H9 (cell line): ENCODE results near the gene TTLL1. TPM values are rescaled to one million over a fixed set of nuclear protein-coding genes. Genes with fewer than 3 reads are reported as not detected.

Experiments used
- DNase-seq: peaks from one replicate; pipeline ENCODE4 v3.0.0-alpha.2; 2017
- H2AFZ ChIP-seq: one replicate; pipeline ENCODE4 v1.6.1; 2013; ENCODE audit warnings: mild to moderate bottlenecking, low read length, control low read depth, moderate library complexity
- H2AK5ac ChIP-seq: 2 replicates; pipeline ENCODE4 v1.6.1; 2013; ENCODE audit warnings: low read length, control low read depth, mixed read lengths; ENCODE audit not compliant: insufficient read length
- H2BK120ac ChIP-seq: one replicate; pipeline ENCODE4 v1.6.1; 2013; ENCODE audit warnings: low read depth, mild to moderate bottlenecking, low read length, control low read depth, inconsistent platforms; ENCODE audit not compliant: poor library complexity, severe bottlenecking
- H2BK12ac ChIP-seq: 2 replicates; pipeline ENCODE4 v1.6.1; 2013; ENCODE audit warnings: low read length, control low read depth, mixed read lengths, low read depth; ENCODE audit not compliant: insufficient read length
- H2BK15ac ChIP-seq: 2 replicates; pipeline ENCODE4 v1.6.1; 2013; ENCODE audit warnings: low read depth, low read length, control low read depth
- H2BK20ac ChIP-seq: one replicate; pipeline ENCODE4 v1.6.1; 2013; ENCODE audit warnings: low read depth, mild to moderate bottlenecking, low read length, control low read depth, inconsistent platforms; ENCODE audit not compliant: poor library complexity, severe bottlenecking
- H2BK5ac ChIP-seq: 2 replicates; pipeline ENCODE4 v1.6.1; 2013; ENCODE audit warnings: low read length, control low read depth, mixed read lengths; ENCODE audit not compliant: insufficient read length
- H3K14ac ChIP-seq: 2 replicates; pipeline ENCODE4 v1.6.1; 2013; ENCODE audit warnings: low read length, control low read depth; ENCODE audit not compliant: insufficient read depth
- H3K18ac ChIP-seq: 2 replicates; pipeline ENCODE4 v1.6.1; 2013; ENCODE audit warnings: low read depth, mild to moderate bottlenecking, mixed read lengths, low read length, control low read depth; ENCODE audit not compliant: insufficient read length
- H3K23ac ChIP-seq: 2 replicates; pipeline ENCODE4 v1.6.1; 2013; ENCODE audit warnings: low read length, control low read depth, mixed read lengths, low read depth; ENCODE audit not compliant: insufficient read length
- H3K23me2 ChIP-seq: 2 replicates; pipeline ENCODE4 v1.6.1; 2013; ENCODE audit warnings: low read depth, mild to moderate bottlenecking, mixed read lengths, low read length, control low read depth; ENCODE audit not compliant: insufficient read length, poor library complexity, severe bottlenecking
- H3K27ac ChIP-seq: 2 replicates; pipeline ENCODE4 v1.5.1; 2013; ENCODE audit warnings: low read length, control low read depth, mixed read lengths, low read depth; ENCODE audit not compliant: insufficient read length
- H3K27me3 ChIP-seq: 2 replicates; pipeline ENCODE4 v1.6.1; 2013; ENCODE audit warnings: low read length, control low read depth, inconsistent platforms; ENCODE audit not compliant: insufficient read depth
- H3K4ac ChIP-seq: 2 replicates; pipeline ENCODE4 v1.6.1; 2013; ENCODE audit warnings: low read depth, mild to moderate bottlenecking, control low read depth, inconsistent platforms, low read length, moderate library complexity
- H3K4me1 ChIP-seq: 2 replicates; pipeline ENCODE4 v1.6.1; 2013; ENCODE audit warnings: low read length, control low read depth, inconsistent platforms; ENCODE audit not compliant: insufficient read depth
- H3K4me2 ChIP-seq: 2 replicates; pipeline ENCODE4 v1.6.1; 2013; ENCODE audit warnings: low read length, control low read depth, mixed read lengths; ENCODE audit not compliant: insufficient read length, insufficient read depth
- H3K56ac ChIP-seq: 2 replicates; pipeline ENCODE4 v1.6.1; 2013; ENCODE audit warnings: low read depth, mild to moderate bottlenecking, mixed read lengths, low read length, control low read depth; ENCODE audit not compliant: insufficient read length
- H3K79me1 ChIP-seq: 2 replicates; pipeline ENCODE4 v1.6.1; 2013; ENCODE audit warnings: low read depth, mild to moderate bottlenecking, moderate library complexity, low read length, control low read depth, inconsistent platforms; ENCODE audit not compliant: insufficient read depth, poor library complexity, severe bottlenecking
- H3K79me2 ChIP-seq: 2 replicates; pipeline ENCODE4 v1.6.1; 2013; ENCODE audit warnings: low read length, control low read depth, inconsistent platforms; ENCODE audit not compliant: insufficient read depth
- H3K9ac ChIP-seq: 2 replicates; pipeline ENCODE4 v1.6.1; 2013; ENCODE audit warnings: low read length, control low read depth, mixed read lengths; ENCODE audit not compliant: insufficient read length; ENCODE audit errors: extremely low read depth
- H3K9me3 ChIP-seq: one replicate; pipeline ENCODE4 v1.6.1; 2013; ENCODE audit warnings: low read depth, low read length, inconsistent platforms; ENCODE audit not compliant: control insufficient read depth
- H3T11ph ChIP-seq: one replicate; pipeline ENCODE4 v1.6.1; 2013; ENCODE audit warnings: mild to moderate bottlenecking, low read length, control low read depth, inconsistent platforms
- H4K20me1 ChIP-seq: one replicate; pipeline ENCODE4 v1.6.1; 2013; ENCODE audit not compliant: control insufficient read depth, insufficient read length, insufficient read depth
- H4K5ac ChIP-seq: 2 replicates; pipeline ENCODE4 v1.6.1; 2013; ENCODE audit warnings: low read depth, mild to moderate bottlenecking, mixed read lengths, low read length, control low read depth; ENCODE audit not compliant: insufficient read length
- H4K8ac ChIP-seq: replicated peaks from 2 replicates; pipeline ENCODE4 v1.6.1; 2013; ENCODE audit warnings: low read length, control low read depth, mixed read lengths, low read depth; ENCODE audit not compliant: insufficient read length
- H4K91ac ChIP-seq: 2 replicates; pipeline ENCODE4 v1.6.1; 2013; ENCODE audit warnings: low read depth, mild to moderate bottlenecking, moderate library complexity, mixed read lengths, low read length, control low read depth; ENCODE audit not compliant: insufficient read length
- H3K27ac Mint-ChIP-seq, 3 experiments: 2 replicates in 2 of 3; 3 replicates in 1 of 3; pipeline ENCODE4 v1.8.0; 2020 to 2021; ENCODE audit warnings: mixed read lengths in 3 of 3, mild to moderate bottlenecking in 1 of 3, moderate library complexity in 1 of 3
- H3K27me3 Mint-ChIP-seq: 2 replicates; pipeline ENCODE4 v1.8.0; 2021; ENCODE audit warnings: low read depth, mild to moderate bottlenecking, moderate library complexity, mixed read lengths
- H3K36me3 Mint-ChIP-seq, 3 experiments: 2 replicates in 2 of 3; 3 replicates in 1 of 3; pipeline ENCODE4 v1.8.0; 2020 to 2021; ENCODE audit warnings: low read depth in 3 of 3, mixed read lengths in 3 of 3; ENCODE audit not compliant: insufficient read depth in 1 of 3
- H3K4me1 Mint-ChIP-seq, 2 experiments: 2 replicates each; pipeline ENCODE4 v1.8.0; 2020; ENCODE audit warnings: mixed read lengths in 2 of 2
- H3K4me3 Mint-ChIP-seq, 2 experiments: 2 replicates in 1 of 2; 3 replicates in 1 of 2; pipeline ENCODE4 v1.8.0; 2020 to 2021; ENCODE audit warnings: mild to moderate bottlenecking in 2 of 2, mixed read lengths in 2 of 2, moderate library complexity in 1 of 2
- H3K9me3 Mint-ChIP-seq, 2 experiments: 2 replicates in 1 of 2; 3 replicates in 1 of 2; pipeline ENCODE4 v1.8.0; 2020; ENCODE audit warnings: mild to moderate bottlenecking in 2 of 2, mixed read lengths in 2 of 2, moderate library complexity in 1 of 2
- CTCF ChIP-seq: fragments of 200-600 bp; sonication (generic); conservative IDR thresholded peaks from 3 replicates; pipeline ENCODE4 v1.8.0; 2021; ENCODE audit warnings: antibody characterized with exemption, mild to moderate bottlenecking
- WGBS: extraction: QIAGEN DNeasy Blood & Tissue Kit; methylation state at CpG from one replicate; pipeline ENCODE4 v1.1.7; 2013; ENCODE audit warnings: missing lambda C conversion rate, low lambda C conversion rate, mixed read lengths; ENCODE audit not compliant: insufficient read length; ENCODE audit errors: extremely low coverage; 5-methylcytosine and 5-hydroxymethylcytosine counted together
- total RNA-seq: library from RNA; stranded (reverse); gene quantifications from 2 replicates; pipeline ENCODE4 v1.2.1, GENCODE V29; 2021

The TTLL1 gene
- total RNA-seq, 1 experiment from 2014 or later, result 4.1 TPM

GRCh38 chr22:42992092-42992491 lies 97.1 kb downstream of the TTLL1 start:
- no peak overlapping the region for H2BK12ac ChIP-seq
- no peak overlapping the region for H2BK120ac ChIP-seq
- no peak overlapping the region for H2BK20ac ChIP-seq
- H3K18ac ChIP-seq, result no peak overlapping the region
- H4K20me1 ChIP-seq, result no peaks in the 10 kb centered on the region
- H3T11ph ChIP-seq, result no peak overlapping the region
- H3K4me1 Mint-ChIP-seq, result peaks cover 24 to 30% of the 10 kb centered on the region in 2 experiments
- peaks cover 9% of the 10 kb centered on the region for H3K4me1 ChIP-seq
- H3K23ac ChIP-seq, result no peak overlapping the region
- no peak overlapping the region for H3K4ac ChIP-seq
- no peak overlapping the region for H2BK5ac ChIP-seq
- H3K27me3 ChIP-seq, result no peaks in the 10 kb centered on the region
- no peak overlapping the region for H3K27ac Mint-ChIP-seq
- H4K91ac ChIP-seq, result no peak overlapping the region
- no peak overlapping the region for H3K9ac ChIP-seq
- H2AFZ ChIP-seq, result no peak overlapping the region
- no peak overlapping the region for H4K5ac ChIP-seq
- no peak overlapping the region for H2BK15ac ChIP-seq
- H3K79me1 ChIP-seq, result peaks cover 5% of the 10 kb centered on the region
- peaks cover 0 to 13% (median 3%) of the 10 kb centered on the region in 3 experiments; a peak in 5 of 7 replicates for H3K36me3 Mint-ChIP-seq
- no peak overlapping the region for H3K27ac ChIP-seq
- no peaks in the 10 kb centered on the region for H3K27me3 Mint-ChIP-seq
- H2AK5ac ChIP-seq, result no peak overlapping the region
- no peaks in the 10 kb centered on the region; a peak in 1 of 5 replicates for H3K9me3 Mint-ChIP-seq
- H3K9me3 ChIP-seq, result no peaks in the 10 kb centered on the region
- H3K4me2 ChIP-seq, result no peak overlapping the region
- no peak for DNase-seq
- H3K14ac ChIP-seq, result no peak overlapping the region
- H3K79me2 ChIP-seq, result peaks cover 27% of the 10 kb centered on the region; the same call in 1 of the 2 replicates
- no peak for TF ChIP-seq CTCF
- H3K4me3 Mint-ChIP-seq, result no peak overlapping the region
- H4K8ac ChIP-seq, result no peak overlapping the region
- no peak overlapping the region for H3K56ac ChIP-seq
- WGBS, result no CpG with 5 or more reads among the region's 3 CpGs
- no peaks in the 10 kb centered on the region for H3K23me2 ChIP-seq
